HG03442 (cell line): ENCODE data around the gene GAB4.
A peak's percentile ranks its signal among the peaks of the same experiment; 100 is the strongest.
"Not testable (repeated sequence)": the region's sequence is repeated elsewhere in the genome, so short reads cannot be mapped to it uniquely, and the experiment has no call there.

ENCODE experiments used
- ATAC-seq: cut with Tn5 transposase; IDR thresholded peaks from one replicate; pipeline ENCODE4 v1.9.1; 2021; ENCODE audit warnings: mild to moderate bottlenecking, moderate library complexity; ENCODE audit not compliant: unreplicated experiment

GAB4 gene

DNA sequence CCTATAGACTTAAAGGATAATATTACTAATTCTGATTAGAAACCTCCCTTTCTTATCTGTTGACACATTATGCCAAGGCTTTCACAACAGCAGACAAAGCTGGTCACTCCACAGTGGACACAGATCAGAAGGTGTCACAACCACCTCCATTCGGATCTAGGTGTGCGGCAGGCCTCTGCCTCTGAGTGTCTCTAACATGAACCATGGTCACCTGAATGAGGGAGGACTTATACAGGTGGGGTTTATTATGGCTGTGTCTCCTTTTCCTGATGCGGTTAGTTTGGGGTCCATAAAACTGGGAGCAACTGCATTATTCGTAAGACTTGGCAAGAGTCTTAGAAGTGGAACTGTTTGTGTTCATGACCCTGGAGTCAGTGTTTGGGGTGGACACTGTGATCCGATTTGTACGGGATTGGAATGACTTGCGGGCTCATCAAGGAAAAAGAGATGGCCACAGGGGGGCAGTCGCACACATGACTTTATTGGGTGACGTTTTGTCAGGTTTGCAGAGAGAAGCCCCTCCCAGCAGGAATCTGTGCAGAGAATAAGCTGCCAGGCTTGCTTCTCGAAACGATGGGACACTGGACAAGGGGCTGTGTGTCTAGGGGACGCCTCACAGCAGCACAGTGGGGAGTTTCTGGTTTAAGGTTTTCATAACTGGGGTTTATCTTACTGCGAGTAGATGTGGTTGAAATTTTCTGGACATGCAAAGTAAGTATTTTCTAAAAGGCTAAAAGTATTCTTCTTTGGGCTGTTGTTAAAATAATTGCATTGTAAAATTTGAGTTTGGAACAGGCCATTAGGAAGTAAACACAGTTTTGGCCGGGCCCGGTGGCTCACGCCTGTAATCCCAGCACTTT, 90.6 kb downstream of the GAB4 start:
- peak; percentile 68 for ATAC-seq

DNA sequence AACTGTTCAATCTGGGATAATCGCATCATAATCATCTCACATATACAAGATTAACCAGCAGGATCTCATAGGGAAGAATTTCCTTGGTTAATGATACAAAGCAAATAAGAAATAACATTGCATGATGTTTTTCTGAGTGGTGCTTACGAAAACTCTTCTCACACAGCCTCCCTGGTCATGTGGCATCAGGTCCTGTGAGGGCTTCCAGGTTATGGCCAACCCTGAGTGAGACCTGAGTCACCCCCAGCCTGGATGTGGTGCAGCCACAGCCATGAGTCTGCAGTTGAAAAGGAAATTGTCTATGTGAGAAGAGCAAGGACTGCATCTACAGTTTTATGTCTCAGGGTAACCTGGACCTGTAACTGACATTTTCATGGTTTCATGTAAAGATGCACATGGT, 92.3 kb downstream of the GAB4 start:
- no peak for ATAC-seq

DNA sequence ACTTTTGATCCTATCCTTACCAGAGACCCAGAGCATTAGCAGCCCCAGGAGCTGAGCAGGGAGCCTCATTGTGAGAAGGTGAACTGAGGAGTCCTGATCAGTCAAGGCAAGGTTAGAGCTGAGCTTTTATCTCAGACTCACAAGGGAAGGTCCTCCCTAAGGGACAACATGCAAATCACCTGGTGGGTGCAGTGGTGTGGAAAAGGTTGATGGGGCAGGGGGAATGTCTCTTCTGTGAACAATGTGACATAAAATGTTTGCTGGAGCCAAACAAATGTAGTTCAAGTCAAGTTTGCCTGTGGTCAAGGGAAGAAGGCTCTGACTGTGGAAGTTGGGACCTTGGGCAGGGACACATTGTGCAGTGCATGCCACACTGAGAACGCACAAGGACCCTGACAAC, 93.1 kb downstream of the GAB4 start:
- ATAC-seq, result not testable (repeated sequence)

DNA sequence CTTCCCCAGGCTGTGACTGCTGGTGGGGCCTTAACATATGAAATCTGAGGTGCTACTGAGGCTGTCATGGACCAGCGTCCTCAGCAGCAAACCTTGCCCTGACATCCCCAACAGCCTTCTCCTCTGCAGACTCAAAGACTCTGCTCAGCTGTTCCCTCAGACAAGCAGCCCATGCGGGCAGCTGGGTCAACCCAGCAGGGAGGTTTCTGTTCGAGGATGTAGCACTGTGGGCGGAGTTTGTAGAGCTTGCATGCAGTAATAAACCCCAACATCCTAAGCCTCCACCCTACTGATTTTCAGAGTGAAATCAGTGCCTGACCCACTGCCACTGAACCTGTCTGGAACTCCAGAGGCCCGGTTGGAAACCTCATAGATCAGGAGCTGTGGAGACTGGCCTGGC, 94.0 kb downstream of the GAB4 start:
- no peak for ATAC-seq

DNA sequence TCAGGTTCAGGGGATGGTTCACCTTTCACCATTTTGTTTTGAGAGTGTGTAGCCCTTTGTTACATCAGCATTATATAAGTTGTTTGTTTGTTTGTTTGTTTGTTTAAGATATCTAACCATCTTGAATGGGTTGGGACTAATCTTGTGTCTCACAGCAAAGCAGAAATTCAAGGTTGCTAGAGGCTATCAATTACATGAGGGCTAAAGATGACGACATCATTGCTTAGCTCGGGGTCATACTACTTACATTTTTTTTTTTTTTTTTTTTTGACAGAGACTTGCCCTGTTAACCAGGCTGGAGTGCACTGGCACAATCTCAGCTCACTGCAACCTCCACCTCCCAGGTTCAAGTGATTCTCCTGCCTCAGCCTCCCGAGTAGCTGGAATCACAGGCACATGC, 95.7 kb downstream of the GAB4 start:
- ATAC-seq, result no peak
